LNCaP clone FGC (cell line): ENCODE measurements around the gene CITED4.

Experiments used
- DNase-seq: peaks from one replicate; pipeline ENCODE4 v3.0.0-alpha.2; 2011; ENCODE audit warnings: low read depth
- H3K4me3 ChIP-seq: 2 replicates; pipeline ENCODE4 v1.5.1; 2011; ENCODE audit warnings: mild to moderate bottlenecking, low read depth, low read length, control low read depth
- TF ChIP-seq, protein P1 (sequence below): IDR thresholded peaks from 2 replicates; pipeline ENCODE4 v1.5.1; 2012; ENCODE audit warnings: mild to moderate bottlenecking; ENCODE audit not compliant: control insufficient read depth, insufficient read depth; ENCODE audit errors: extremely low read depth

Gene CITED4

GRCh38 chr1:40868051-40868723, 6.0 kb upstream of the CITED4 start:
- DNase-seq, result peak; percentile 88
- no peak overlapping the region for H3K4me3 ChIP-seq
- TF ChIP-seq, protein P1, sequence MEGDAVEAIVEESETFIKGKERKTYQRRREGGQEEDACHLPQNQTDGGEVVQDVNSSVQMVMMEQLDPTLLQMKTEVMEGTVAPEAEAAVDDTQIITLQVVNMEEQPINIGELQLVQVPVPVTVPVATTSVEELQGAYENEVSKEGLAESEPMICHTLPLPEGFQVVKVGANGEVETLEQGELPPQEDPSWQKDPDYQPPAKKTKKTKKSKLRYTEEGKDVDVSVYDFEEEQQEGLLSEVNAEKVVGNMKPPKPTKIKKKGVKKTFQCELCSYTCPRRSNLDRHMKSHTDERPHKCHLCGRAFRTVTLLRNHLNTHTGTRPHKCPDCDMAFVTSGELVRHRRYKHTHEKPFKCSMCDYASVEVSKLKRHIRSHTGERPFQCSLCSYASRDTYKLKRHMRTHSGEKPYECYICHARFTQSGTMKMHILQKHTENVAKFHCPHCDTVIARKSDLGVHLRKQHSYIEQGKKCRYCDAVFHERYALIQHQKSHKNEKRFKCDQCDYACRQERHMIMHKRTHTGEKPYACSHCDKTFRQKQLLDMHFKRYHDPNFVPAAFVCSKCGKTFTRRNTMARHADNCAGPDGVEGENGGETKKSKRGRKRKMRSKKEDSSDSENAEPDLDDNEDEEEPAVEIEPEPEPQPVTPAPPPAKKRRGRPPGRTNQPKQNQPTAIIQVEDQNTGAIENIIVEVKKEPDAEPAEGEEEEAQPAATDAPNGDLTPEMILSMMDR, result no peak

DNA sequence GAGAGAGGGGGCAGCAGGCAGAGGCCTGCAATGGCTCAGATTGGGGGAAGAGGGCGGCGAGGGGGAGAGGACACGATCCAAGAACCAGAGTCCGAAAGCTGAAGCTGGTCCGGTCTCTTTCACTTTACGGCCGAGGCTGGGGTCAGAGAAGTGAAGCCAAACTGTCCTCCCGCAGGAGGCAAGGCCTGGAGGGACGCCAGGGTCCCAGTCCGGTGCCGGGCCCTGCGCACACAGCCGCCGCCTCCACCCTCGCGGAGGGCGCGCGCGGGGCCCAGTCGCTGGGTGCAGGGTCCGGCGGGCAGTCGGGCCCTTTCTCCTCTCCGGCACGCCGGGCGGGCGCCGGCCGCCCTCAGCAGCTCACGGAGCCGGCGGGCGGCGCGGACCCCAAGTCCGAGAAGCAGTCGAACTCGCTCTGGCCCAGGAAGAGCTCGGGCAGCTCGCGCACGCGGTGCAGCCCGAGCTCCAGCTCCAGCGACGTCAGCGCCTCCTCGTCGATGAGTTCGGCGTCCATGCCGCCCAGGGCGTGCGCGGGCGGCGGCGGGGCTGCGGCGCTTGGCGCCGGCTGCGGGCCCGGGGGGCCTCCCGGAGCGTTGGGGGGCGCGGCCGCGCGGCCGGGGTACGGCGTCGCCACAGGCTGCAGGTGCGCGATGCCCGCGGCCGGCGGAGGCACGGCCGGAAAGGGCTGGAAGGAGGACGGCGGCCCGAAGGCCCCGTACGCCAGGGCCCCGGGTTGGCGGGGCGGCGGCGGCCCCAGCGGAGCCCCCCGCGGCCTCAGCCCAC, 749 bp downstream of the CITED4 start:
- TF ChIP-seq, protein P1, result no peak
- peak overlapping the region; percentile 52 for H3K4me3 ChIP-seq
- no peak for DNase-seq

- TF ChIP-seq, protein P1, result no peak
- no peak overlapping the region for H3K4me3 ChIP-seq
- DNase-seq, result no peak
Measured at GRCh38 chr1:40860706-40861223, 1.4 kb downstream of the CITED4 start.

- H3K4me3 ChIP-seq, result no peak overlapping the region
- TF ChIP-seq, protein P1, result no peak
- no peak for DNase-seq
Measured at GRCh38 chr1:40858856-40859416, 3.2 kb downstream of the CITED4 start.

- TF ChIP-seq, protein P1, result no peak
- DNase-seq, result no peak
- no peak overlapping the region for H3K4me3 ChIP-seq
Measured at GRCh38 chr1:40857737-40858136, 4.4 kb downstream of the CITED4 start.

GRCh38 chr1:40856656-40857302, 5.4 kb downstream of the CITED4 start:
- H3K4me3 ChIP-seq, result no peak overlapping the region
- TF ChIP-seq, protein P1, result no peak
- DNase-seq, result no peak
